Measurements from ENCODE around the gene ZNF335.

GRCh38 chr20:46013829-46014516 is 42.0 kb upstream of the ZNF335 start:
- TF ChIP-seq CEBPB (IDR thresholded peaks at IDR 0.05) (no peak), MAX (IDR thresholded peaks at IDR 0.05) (peak; percentile 49; the same call in 1 of the 2 replicates), EP300 (IDR thresholded peaks at IDR 0.05; ENCODE audit: borderline replicate concordance) (no peak), YY1 (IDR thresholded peaks at IDR 0.05; ENCODE audit: low read depth) (no peak), TEAD4 (IDR thresholded peaks at IDR 0.05) (no peak), RAD21 (IDR thresholded peaks at IDR 0.05; ENCODE audit: low read depth) (peak; percentile 65), TAF1 (IDR thresholded peaks at IDR 0.05; ENCODE audit: low read depth) (no peak), EGR1 (IDR thresholded peaks at IDR 0.05) (no peak), REST (IDR thresholded peaks at IDR 0.05; ENCODE audit: low read depth) (0 out of 2 replicates have a peak, but pooled peaks have one; percentile 6), USF1 (IDR thresholded peaks at IDR 0.05) (no peak), FOXM1 (IDR thresholded peaks at IDR 0.05; ENCODE audit: borderline replicate concordance, low read depth) (no peak), CREB1 (IDR thresholded peaks at IDR 0.05; ENCODE audit: low read depth) (no peak)

Data from Ishikawa (cell line).